GM19239 (cell line): ENCODE measurements around the gene TINCR.
"Not testable (repeated sequence)": the region's sequence is repeated elsewhere in the genome, so short reads cannot be mapped to it uniquely, and the experiment has no call there.

Source experiments
- DNase-seq: peaks from one replicate; pipeline ENCODE4 v3.0.0; 2011; ENCODE audit warnings: low spot score; ENCODE audit not compliant: insufficient read length
- FAIRE-seq: peaks from 2 replicates; lab custom pipeline; 2011; peaks lifted over from hg19 to GRCh38; lab: Jason Lieb, UNC

TINCR gene

GRCh38 chr19:5567360-5567969, at the start of gene TINCR:
Gene TINCR (minus strand): TSS chr19:5567953.
- no peak for FAIRE-seq
- no peak for DNase-seq

- FAIRE-seq, result no peak
Measured at GRCh38 chr19:5617080-5617479, 49.3 kb upstream of the TINCR start.

GRCh38 chr19:5615756-5616327, 48.1 kb upstream of the TINCR start:
- no peak for DNase-seq
- FAIRE-seq, result no peak

More at GRCh38 chr19:5617080-5617479, 49.3 kb upstream of the TINCR start:
- no peak for DNase-seq

GRCh38 chr19:5612891-5613865, 45.4 kb upstream of the TINCR start:
- no peak for FAIRE-seq
- no peak for DNase-seq

- no peak for DNase-seq
- no peak for FAIRE-seq
Measured at GRCh38 chr19:5609881-5610448, 42.2 kb upstream of the TINCR start.

- not testable (repeated sequence) for DNase-seq, FAIRE-seq
Measured at GRCh38 chr19:5608766-5609165, 41.0 kb upstream of the TINCR start.

- DNase-seq, result no peak
- no peak for FAIRE-seq
Measured at GRCh38 chr19:5608291-5608690, 40.5 kb upstream of the TINCR start.

GRCh38 chr19:5607318-5608275, 39.8 kb upstream of the TINCR start:
- FAIRE-seq, result no peak
- no peak for DNase-seq

- DNase-seq, result no peak
- FAIRE-seq, result no peak
Measured at GRCh38 chr19:5605362-5605761, 37.6 kb upstream of the TINCR start.

GRCh38 chr19:5603626-5604025, 35.9 kb upstream of the TINCR start:
- DNase-seq, result no peak
- FAIRE-seq, result no peak

GRCh38 chr19:5600797-5601196, 33.0 kb upstream of the TINCR start:
- FAIRE-seq (no peak), DNase-seq (no peak)

- no peak for FAIRE-seq
- DNase-seq, result no peak
Measured at GRCh38 chr19:5595745-5596144, 28.0 kb upstream of the TINCR start.

GRCh38 chr19:5595129-5595528, 27.4 kb upstream of the TINCR start:
- no peak for FAIRE-seq
- no peak for DNase-seq

GRCh38 chr19:5594521-5594950, 26.8 kb upstream of the TINCR start:
- no peak for FAIRE-seq
- no peak for DNase-seq

- FAIRE-seq (no peak), DNase-seq (no peak)
Measured at GRCh38 chr19:5593343-5594255, 25.8 kb upstream of the TINCR start.

GRCh38 chr19:5592531-5593342, 25.0 kb upstream of the TINCR start:
- no peak for FAIRE-seq
- no peak for DNase-seq

- DNase-seq, result no peak
- FAIRE-seq, result no peak
Measured at GRCh38 chr19:5591476-5591875, 23.7 kb upstream of the TINCR start.

GRCh38 chr19:5590865-5591154, 23.1 kb upstream of the TINCR start:
- no peak for DNase-seq
- FAIRE-seq, result no peak
